GM18870 (cell line): ENCODE results near the gene SLC1A7.

Source experiments
- ATAC-seq: cut with Tn5 transposase; IDR thresholded peaks from one replicate; pipeline ENCODE4 v1.9.1; 2021; ENCODE audit warnings: moderate library complexity; ENCODE audit not compliant: unreplicated experiment

Gene SLC1A7

DNA sequence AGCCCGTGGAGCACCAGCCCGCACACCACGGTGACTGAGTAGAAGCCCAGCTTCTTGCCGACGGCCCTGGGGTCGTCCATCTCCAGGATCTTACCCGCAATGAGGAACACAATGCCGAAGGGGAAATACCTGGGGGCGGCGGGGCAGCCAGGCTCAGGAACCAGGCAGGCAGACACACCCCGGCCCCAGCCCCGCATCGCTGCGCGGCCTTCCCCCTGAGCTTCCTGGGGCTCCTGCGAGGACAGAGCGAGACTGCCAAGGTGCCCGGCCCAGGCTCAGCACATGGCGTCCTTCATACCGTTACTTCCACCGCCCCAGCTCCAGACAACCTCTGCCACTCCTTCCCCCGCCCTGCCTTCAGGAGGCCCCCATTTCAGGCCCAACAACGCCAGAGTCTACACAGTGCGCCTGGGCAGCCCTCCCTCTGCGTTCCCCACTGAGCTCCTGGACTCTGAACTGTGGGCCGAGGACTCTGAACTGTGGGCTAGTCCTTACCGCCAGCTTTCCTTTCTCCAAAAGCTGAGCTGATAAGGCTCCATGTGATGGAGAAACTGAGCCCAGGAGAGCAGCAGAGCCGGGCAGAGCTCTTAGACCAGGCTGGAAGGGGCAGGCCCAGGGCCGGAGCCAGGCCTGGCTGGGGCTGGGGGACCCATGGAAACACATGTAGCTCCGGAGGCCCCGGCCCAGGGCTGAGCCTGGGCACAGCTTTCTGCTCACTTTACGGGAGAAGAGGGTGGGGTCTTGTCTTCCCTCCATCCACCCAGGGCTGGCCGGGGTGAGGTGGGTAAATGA lies 49.6 kb downstream of the SLC1A7 start:
- no peak for ATAC-seq

DNA sequence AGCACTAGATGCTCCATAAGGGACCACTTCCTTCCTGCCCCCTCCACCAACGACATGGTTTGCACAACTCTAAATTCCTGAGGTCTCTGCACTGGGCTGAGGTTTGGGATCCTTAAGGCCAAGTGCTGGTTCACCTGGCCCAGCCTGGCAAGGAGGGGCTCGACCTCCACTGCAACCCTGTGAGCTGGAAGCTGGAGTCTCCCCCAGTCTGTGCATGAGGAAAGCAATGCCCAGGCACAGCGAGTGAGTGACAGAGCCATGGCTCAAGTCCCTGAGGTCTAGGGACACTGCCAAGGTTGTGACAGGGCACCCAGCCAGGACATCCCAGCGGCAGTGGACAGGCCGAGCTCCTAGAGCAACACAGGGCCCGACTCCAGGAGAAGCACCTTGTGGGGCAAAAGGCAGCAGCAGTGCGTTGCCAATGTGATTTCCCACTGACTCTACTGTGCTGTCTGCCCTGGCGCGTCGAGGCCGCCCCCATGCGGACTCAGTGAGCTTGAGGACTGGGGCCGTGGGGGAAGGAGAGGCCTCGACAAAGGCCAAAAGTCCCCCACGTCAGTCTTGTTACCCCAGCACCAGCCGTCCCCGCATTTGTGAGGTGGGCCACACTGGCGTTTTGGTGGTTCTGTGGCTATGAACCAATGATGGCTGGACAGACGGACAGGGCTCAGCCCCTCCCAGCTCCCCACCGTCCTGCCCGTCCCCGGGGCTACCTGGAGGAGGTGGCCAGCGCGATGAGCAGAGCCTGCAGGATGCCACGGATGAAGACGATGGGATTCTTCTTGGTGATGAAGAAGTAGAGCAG lies 50.4 kb downstream of the SLC1A7 start:
- ATAC-seq: no peak

DNA sequence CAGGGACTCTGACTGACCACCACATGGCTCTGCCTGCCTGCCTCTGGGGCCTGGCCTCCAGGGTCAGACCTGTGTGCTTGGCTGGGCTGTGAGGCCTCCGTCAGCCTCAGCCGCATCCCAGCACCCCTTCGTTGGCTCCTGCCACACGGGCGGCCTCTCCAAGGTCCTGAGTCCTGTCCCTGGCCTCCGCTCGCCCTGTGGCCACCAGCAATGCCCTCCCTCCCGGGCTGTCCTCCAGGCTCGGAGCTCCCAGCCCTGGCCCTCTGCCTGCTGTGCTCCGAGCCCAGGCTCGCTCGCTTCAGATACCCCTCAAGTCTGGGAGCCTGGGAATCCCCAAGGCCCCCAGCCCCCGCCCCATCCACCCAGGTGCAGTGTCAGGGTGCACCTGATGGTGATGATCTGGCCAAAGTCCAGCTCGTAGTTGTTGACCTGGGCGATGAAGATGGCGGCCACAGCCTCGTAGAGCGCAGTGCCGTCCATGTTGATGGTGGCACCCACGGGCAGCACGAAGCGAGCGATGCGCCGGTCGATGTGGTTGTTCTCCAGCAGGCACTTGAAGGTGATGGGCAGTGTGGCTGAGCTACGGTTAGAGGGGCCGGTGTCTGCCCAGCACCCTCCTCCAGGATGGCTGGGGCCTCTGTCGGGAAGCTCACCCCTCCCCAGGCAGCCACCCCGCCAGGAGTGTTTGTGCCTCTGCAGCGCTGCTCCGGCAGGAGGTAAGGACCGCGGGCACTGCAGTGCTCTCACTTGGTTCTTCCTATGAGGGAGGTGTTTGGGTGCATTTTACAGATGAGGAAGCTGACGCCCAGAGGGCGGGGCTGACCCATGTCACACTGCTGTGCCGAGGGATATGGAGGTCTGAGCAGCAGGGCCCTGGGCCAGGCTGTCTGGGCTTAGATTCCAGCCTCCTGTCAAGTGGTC lies 52.0 kb downstream of the SLC1A7 start:
- ATAC-seq: no peak

DNA sequence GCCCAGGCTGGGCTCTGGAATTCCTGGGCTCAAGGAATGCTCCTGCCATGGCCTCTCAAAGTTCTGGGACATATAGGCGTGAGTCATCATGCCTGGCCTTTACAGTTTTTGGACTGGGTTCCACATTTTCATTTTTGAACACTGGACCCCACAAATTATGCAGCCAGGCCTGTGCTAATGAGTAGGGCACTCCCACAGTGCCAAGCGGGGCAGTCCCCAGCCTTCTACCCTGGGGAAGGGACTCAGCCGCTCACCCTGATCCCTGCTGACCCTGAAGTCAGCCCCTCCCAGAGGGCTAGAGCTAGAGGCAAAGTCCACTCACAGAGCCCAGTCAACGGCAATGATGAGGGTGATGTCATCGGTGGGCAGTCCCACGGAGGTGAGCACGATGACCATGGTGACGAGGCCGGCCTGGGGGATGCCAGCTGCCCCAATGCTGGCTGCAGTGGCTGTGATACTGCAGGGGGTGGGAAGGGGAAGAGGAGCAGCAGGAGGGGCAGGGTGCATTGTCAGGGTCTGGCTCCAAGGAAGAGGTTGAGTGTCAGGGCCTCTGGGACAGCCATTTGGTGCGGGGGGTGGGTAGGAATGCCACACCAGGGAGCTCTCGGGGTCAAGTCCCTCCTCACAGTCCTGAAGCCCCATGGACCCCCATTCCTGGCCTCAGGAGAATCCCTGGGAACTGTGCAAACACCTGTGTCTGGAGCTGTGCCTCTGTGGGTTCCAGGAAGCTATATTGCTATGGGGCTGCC lies 52.8 kb downstream of the SLC1A7 start:
- ATAC-seq: no peak

DNA sequence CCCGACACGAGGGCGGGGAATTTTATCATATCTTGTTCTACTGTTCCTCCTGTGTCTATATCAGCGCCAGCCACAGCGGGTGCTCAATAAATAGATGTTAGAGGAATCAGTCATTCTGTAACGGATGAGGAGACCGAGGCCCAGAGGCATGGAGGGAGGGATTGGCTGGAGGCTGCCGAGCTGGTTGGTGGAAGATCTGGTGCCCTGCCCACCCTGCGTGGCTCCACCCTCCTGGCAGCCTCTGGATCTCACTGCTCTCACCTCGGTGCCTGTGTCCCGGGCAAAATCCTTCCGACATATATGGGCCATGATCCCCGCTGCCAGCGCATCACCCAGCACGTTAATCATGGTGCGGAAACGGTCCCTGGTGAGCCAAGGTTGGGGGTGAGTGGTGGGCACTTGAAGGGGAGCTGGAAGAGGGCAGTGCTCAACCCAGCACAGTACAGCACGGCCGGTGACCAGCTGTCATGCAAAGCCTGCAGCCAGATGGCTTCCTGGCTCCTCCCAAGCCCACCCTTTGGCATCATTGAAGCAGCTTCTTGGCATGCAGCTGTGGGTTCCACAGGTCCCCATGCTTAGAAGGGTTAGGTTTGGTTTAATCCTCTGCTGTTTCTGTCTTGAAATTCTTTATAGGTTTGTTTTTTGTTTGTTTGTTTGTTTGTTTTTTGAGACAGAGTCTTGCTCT lies 53.7 kb downstream of the SLC1A7 start:
- ATAC-seq: no peak

DNA sequence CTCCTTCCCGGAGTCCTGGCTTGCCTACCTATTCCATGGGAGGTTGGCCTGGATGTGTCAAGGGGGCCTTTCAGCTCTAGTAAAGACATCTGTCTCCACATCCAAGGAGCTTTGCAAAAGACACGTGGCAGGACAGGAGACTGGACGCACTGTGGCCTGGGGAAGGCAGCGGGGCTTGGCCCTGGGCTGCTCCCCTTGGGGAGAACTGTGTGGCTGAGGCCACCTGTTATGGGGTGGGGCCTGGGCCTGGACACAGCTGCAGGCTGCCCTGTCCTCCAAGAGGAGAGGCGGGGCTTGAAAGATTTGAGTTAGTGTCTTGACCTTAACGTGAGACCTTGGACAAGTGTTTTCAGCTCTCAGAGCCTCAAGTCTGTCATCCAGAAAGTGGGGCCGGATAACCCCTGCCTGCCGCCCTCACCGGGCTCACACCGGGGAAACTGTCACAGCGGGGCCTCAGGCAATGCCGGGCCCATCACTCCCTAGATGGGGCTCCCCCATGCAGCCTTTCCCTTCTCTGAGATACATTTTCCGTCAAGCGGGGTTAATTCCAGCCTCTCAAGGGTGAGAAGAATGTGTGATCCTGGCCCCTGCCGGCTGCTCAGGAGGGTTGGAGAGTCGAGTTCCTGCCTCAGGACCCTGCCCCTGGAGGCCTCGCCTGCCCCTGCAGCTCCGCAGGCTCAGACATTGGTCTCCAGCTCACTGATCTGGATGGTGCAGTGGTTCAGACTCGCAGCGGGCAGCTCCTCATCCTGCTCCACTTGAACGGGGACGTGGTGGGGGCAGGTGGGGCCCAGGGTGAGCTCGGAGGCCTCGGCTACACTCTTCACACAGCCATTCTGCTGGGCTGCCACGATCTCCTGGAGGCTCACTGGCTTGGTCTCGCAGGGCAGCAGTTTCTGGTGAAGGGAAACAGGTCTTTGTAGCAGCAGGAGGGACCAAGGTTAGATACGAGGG lies 54.8 kb downstream of the SLC1A7 start:
- no peak for ATAC-seq

DNA sequence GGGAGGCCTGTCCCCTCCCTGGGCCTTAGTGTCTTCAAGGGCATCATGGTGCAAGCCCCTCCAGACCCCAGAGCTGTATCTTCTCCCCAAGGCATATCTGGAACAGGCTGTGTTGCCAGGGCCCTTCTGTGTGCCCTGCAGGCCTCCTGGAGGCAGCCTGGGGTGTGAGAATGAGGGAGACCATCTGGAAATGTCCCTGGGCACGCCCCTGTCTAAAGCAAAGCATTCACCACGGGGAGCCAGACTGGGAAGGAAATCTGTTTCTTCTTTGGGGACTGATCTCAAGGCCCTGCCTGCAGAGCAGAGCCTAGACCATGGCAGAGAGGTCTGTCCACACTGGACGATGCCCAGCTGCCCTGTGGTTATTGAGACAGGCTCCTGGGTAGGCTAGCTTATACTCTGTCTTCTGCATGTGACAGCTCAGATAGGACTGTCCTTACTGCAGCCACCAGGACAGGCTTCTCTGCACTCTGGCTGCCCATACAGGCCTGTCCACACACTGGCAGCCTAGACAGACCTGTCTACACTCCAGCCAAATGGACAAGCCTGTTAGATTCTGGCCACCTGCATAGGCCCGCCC lies 55.9 kb downstream of the SLC1A7 start:
- ATAC-seq: no peak

DNA sequence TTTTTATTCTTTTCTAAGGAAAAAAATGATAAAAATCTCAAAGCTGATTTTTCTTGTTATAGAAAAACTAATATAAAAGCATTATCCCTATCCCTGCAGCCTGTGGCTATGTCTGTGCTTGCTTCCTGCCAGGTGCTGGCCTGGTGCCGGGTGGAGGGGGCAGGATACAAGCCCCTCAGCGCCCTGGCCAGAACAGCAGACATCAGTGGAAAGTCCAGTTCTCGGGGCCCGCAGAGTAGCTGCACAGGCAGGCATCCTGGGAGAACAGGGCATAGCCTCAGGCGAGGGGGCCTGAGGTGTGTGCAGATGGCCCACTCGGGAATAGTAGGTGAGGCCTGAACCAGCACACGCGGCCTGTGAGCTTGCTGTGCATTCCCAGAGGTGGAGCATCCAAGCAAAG lies 57.0 kb downstream of the SLC1A7 start:
- ATAC-seq: no peak

DNA sequence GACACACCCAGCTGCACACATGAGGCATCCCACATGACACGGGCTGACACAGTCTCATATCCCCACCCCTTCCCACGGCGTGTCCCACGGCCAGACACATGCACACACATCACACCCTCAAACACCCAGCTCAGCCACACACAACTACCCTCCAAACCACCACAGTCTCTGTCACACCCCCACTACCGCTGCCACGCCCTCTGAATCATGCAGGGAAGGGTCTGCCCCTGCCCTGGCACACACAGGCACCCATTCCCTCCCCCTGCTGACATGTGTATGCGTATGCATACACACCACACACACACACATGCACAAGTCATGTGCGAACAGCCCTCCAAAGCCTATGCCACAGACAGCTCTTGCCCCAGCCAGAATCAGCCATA lies 57.9 kb downstream of the SLC1A7 start:
- ATAC-seq: no peak

DNA sequence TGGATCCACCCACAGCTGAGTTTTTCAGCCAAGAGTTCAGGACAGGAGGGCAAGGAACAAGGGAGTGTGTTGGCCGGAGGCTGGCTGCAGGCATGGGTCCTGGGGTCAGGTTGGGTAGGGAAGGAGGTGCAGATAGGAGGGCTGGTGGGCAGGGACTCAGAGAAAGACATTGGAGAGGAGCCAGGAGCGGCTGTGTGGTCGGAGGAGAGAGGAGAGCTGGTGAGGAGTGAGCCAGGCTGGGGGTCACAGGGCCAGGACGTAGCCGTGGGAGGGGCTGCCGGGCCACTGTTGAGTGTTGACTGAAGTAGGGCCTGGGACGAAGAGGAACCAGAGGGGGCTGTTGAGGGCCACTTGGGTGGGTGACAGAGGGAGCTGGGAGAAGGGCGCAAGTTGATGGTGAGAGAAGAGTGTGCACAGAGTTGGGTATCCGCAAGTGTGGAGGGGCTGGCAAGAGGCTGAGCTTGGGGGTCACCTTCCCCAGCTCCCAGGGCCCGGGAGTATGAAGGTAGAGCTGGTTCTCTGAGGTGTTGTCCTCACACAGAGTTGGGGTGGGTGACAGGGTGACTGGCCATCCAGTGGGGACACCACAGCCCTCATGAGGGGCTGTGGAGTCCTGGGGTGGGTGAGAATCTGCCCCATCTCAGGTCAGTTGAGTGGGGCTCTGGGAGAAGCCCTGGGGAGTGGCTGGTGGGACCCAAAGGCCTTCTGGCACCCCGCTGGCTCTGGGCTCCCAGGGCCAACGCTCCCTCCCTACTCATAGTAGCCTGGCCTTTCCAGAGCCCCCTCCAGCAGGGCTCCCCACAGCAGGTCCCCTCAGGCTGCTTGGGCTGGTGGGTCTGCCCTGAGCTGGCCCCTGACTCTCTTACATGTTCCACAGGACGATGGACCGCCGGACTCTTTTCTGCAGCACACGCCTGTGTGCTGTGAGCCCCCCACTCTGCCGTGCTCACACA lies 58.5 kb downstream of the SLC1A7 start:
- no peak for ATAC-seq

DNA sequence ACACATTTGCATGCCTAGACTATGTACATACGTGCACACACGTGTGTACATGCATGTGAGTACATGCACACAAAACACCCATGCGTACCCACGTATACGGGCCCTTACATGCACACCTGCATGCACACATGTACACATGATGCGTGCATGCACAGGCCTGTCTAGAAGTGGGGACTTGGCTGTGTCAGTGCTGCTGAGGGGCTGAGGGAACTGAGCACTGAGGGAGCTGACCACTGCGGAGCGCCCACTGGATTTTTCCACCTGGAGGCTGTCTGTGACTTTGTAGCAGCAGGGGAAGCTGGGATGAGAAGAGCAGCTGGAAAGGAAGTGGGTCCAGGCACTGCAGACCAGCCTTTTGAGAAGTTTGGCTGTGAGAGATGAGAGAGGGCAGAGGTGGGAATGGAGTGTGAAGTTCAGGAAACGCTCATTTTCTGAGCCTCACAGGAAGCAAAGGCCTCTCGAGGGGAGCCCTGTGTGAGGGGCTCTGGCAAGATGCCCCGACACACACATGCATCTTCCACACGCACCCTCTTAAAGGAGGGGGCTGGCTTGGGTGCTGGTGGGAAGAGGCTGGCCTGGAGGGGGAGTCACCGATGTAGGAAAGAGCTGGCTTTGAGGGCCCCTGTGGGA lies 59.5 kb downstream of the SLC1A7 start:
- ATAC-seq: no peak

DNA sequence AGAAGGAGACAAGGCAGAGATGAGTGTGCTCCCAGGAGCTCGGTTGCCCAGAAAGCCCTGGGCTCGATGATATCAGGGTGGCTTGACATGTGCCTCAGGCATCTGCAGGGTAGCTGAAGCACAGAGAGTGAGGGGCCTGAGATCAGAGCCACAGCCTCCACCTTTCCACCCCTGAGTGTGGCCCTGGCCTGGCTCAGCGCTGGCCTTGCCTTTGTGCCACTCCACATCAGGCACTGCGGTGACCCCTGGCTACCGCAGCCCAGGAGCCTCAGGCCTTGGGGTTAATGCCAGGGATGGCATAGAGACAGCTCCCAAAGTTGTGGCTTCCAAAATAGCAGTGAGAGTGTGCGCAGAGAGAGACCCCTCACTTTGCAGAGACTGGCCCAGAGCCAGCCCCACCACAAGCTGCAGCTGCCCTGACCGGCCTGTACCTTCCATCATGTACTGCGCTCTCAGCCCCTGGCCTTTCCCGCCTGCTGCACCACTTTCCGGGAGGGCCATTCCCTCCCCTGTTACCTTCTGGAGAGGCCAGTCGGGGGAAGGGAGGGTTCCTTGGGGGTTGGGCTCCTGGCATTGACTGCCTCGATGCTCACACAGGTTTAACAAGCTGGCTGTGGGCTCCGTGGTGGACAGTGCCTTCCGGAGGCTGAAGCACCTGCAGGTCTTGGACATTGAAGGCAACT lies 60.9 kb downstream of the SLC1A7 start:
- ATAC-seq: no peak

DNA sequence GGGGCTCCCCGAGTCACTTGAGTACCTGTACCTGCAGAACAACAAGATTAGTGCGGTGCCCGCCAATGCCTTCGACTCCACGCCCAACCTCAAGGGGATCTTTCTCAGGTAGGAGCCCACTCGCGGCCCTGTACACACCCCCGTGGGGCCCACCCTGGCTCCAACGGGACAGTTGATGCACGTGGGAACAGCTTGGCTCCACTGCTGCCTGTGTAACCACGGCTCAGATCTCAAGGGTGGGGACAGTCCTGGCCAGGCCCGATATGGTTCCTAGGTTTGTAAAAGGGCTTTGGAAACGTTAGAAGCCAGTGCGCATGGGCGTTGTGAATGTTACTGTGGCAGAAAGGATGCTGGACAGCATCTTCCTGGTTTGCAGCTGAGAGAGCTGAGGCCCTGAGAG lies 61.7 kb downstream of the SLC1A7 start:
- no peak for ATAC-seq

DNA sequence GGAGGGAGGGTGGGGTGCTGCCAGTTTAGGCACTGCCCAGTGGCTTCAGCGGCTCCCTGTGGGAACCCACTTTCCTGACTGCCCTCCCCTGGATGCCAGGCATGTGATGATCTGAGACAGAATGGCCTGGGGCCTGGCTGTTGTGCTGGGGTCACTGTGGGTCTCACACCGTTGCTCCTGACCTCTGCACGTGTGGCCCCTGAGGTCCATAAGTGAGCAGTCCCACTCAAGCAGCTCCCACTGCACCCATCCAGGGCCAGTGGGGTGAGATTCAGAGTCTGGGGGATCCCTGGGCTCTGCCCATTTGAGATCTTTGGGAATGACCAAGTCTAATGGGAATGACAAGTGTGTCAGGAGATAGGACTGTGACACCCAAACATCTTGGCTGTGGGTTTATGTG lies 62.4 kb downstream of the SLC1A7 start:
- ATAC-seq: no peak

DNA sequence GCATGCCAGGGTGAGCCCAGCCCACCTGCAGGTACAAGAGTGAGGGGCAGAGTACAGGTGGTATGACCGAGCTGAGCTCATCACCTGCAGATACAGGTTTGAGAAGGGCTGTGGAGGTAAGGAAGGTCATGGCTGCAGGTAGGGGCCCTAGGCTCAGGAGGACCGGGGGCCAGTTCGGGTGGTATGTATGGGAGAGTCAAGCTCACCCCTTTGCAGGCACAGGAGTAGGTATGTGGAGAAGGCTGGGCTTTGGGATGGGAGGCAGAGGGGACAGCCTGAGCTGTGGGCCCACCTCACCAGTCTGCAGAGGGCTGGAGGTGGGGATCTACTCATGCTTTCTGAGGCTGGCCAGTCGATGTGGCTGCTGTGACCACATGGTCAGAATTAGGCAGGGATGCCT lies 63.2 kb downstream of the SLC1A7 start:
- no peak for ATAC-seq

DNA sequence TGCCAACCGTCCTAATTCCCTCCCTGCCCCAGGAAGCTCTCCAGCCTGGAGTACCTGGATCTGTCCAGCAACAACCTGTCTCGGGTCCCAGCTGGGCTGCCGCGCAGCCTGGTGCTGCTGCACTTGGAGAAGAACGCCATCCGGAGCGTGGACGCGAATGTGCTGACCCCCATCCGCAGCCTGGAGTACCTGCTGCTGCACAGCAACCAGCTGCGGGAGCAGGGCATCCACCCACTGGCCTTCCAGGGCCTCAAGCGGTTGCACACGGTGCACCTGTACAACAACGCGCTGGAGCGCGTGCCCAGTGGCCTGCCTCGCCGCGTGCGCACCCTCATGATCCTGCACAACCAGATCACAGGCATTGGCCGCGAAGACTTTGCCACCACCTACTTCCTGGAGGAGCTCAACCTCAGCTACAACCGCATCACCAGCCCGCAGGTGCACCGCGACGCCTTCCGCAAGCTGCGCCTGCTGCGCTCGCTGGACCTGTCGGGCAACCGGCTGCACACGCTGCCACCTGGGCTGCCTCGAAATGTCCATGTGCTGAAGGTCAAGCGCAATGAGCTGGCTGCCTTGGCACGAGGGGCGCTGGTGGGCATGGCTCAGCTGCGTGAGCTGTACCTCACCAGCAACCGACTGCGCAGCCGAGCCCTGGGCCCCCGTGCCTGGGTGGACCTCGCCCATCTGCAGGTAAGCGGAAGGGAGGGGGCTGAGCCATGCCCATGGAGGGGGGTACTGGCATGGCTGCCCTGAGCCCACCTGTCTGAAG lies 63.9 kb downstream of the SLC1A7 start:
- ATAC-seq: no peak
